SW480 (cell line): Measurements from ENCODE around the gene THBS1.

Experiments
- DNase-seq: peaks from one replicate; pipeline ENCODE4 v3.0.0-alpha.2; 2016; ENCODE audit warnings: low spot score

Gene THBS1

GRCh38 chr15:39580485-39581241 lies at the start of gene THBS1:
Gene THBS1 (plus strand): TSS chr15:39581079. CDS start chr15:39581858, 779 bp downstream.
- DNase-seq, result peak; percentile 59

- DNase-seq, result no peak
Measured at GRCh38 chr15:39534996-39535395, 45.9 kb upstream of the THBS1 start.

GRCh38 chr15:39535466-39535865 lies 45.4 kb upstream of the THBS1 start:
- no peak for DNase-seq

- DNase-seq, result no peak
Measured at GRCh38 chr15:39538936-39539335, 41.9 kb upstream of the THBS1 start.

- DNase-seq, result no peak
Measured at GRCh38 chr15:39539466-39539865, 41.4 kb upstream of the THBS1 start.

- no peak for DNase-seq
Measured at GRCh38 chr15:39539973-39540558, 40.8 kb upstream of the THBS1 start.

GRCh38 chr15:39542385-39543065 lies 38.4 kb upstream of the THBS1 start:
- DNase-seq, result no peak

- DNase-seq, result no peak
Measured at GRCh38 chr15:39543651-39544050, 37.2 kb upstream of the THBS1 start.

- no peak for DNase-seq
Measured at GRCh38 chr15:39546842-39547241, 34.0 kb upstream of the THBS1 start.

- DNase-seq, result no peak
Measured at GRCh38 chr15:39548561-39548960, 32.3 kb upstream of the THBS1 start.

- DNase-seq, result no peak
Measured at GRCh38 chr15:39549912-39550311, 31.0 kb upstream of the THBS1 start.

GRCh38 chr15:39551476-39551875 lies 29.4 kb upstream of the THBS1 start:
- no peak for DNase-seq

GRCh38 chr15:39552556-39552955 lies 28.3 kb upstream of the THBS1 start:
- DNase-seq, result no peak

- DNase-seq, result no peak
Measured at GRCh38 chr15:39553947-39554693, 26.8 kb upstream of the THBS1 start.

GRCh38 chr15:39554746-39555387 lies 26.0 kb upstream of the THBS1 start:
- DNase-seq, result no peak

GRCh38 chr15:39555885-39556284 lies 25.0 kb upstream of the THBS1 start:
- no peak for DNase-seq

- no peak for DNase-seq
Measured at GRCh38 chr15:39556461-39556860, 24.4 kb upstream of the THBS1 start.

GRCh38 chr15:39558421-39558820 lies 22.5 kb upstream of the THBS1 start:
- DNase-seq, result no peak

GRCh38 chr15:39564972-39565665 lies 15.8 kb upstream of the THBS1 start:
- DNase-seq, result no peak

GRCh38 chr15:39565851-39566250 lies 15.0 kb upstream of the THBS1 start:
- DNase-seq, result no peak

- no peak for DNase-seq
Measured at GRCh38 chr15:39573287-39573686, 7.6 kb upstream of the THBS1 start.
